GM19324 (cell line): ENCODE results near the gene DIAPH3.

ENCODE experiments used
- ATAC-seq: cut with Tn5 transposase; IDR thresholded peaks from one replicate; pipeline ENCODE4 v1.9.1; 2021; ENCODE audit warnings: mild to moderate bottlenecking, moderate library complexity; ENCODE audit not compliant: unreplicated experiment, low FRiP score

Gene DIAPH3

GRCh38 chr13:60162096-60162495 is 1.6 kb downstream of the DIAPH3 start:
- no peak for ATAC-seq

- peak; percentile 27 for ATAC-seq
Observed at GRCh38 chr13:60158321-60158801, 5.4 kb downstream of the DIAPH3 start.

DNA sequence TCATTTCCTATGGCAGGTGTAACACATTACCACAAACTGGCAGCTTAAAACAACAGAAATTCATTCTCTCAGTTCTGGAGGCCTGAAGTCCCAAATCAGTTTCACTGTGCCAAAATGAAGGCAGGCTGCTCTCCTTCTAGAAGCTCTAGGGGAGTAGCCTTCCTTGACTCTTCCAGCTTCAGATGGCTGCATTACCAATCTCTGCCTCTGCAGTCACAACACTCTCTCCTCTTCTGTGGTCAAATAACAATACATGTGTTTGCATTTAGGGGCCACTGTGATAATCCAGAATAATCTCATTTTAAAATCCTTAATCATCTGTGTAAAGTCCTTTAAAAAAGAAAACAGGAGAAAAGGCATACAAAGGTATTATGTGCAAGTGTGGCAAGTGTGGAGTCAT is 7.8 kb downstream of the DIAPH3 start:
- no peak for ATAC-seq

DNA sequence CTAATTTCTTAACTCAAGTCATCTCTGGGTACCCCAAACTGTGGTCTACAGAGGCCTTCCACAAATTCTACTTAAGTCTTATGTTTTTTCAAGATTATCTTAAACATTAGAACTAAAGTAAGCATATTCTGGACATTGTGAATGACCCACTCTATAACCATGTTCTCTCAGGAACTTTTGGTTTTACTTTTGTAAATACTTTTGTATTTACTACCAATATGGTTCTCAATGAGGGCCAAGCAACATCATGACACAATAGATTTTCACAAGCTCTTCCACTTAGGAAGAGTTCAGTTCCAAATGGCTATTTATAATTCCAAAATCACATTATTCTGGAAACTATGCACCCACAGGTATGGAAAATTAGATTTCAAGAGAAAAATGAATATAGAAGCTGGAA is 10.8 kb downstream of the DIAPH3 start:
- no peak for ATAC-seq

- ATAC-seq, result no peak
Observed at GRCh38 chr13:60152114-60152513, 11.6 kb downstream of the DIAPH3 start.

DNA sequence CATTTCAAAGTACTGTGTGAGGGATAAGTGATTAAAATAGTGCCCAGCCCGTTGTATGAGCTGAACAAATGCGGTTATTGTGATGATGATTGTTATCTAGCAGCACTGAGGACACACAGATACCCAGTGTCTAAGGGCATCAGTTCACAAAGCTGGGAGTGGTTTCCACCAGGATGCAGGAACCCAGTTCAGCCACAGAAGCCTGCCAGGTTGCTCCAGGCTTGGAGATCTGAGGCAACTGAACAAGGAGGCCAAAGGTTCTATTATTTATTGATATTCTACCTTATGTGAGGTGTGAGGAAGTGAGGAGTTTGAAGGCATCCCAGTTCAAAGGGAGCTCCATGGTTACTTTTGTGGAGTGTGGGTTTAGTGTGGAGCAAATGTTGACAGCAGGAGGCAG is 13.2 kb downstream of the DIAPH3 start:
- no peak for ATAC-seq

DNA sequence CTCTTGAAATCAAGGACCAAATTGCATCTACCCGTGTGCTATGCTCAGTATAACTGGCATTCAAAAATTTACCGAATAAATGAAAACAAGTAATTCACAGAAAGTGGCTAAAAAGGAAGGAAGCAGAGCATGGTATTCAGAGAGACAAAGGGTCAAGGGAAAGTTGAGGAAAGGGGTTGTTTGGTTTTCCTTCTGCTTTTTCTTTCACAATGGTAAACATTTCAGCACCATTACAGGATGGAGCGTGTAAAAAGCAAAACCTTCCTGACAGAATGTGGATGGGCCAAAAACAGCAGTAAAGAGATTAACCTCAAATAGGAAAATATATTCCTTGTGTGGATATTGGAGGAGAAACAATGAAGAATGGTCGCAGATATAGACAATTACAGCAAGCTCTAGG is 14.8 kb downstream of the DIAPH3 start:
- no peak for ATAC-seq

DNA sequence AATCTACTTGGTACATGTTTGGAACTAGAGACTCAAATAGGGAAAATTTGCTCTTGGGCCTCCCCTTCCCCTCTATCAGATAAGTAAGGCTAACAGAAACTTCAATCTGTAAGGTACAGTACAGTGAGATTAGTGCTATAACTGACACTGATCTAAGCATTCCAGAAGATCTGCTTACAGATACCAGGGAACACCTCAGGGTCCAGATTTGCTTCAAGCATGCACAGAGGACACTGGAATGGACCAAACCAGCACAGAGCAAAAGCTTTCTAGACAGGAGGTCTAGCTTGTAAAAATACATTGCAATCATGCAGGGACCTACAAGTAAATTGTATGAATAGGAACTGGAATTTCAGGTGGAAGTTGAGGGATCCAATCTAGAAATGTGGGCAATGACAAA is 16.4 kb downstream of the DIAPH3 start:
- ATAC-seq, result no peak

DNA sequence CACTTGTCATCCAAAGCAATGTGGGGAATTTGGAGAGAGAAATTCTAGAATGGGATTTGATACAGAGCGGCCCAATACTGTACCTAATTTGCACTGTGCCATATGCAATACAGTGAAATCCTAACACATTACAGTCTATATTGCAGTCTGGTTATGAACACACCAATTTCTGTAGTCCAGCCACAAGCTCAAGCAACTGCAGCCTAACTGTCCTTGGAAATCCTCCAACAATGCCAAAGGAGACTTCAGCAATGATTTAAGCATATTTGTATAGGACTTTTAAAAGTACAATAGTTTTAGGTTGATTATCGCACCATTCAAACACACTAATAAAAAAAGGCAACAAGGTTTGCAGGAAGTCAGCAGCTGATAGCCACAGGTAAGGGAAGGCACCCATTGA is 17.3 kb downstream of the DIAPH3 start:
- no peak for ATAC-seq

DNA sequence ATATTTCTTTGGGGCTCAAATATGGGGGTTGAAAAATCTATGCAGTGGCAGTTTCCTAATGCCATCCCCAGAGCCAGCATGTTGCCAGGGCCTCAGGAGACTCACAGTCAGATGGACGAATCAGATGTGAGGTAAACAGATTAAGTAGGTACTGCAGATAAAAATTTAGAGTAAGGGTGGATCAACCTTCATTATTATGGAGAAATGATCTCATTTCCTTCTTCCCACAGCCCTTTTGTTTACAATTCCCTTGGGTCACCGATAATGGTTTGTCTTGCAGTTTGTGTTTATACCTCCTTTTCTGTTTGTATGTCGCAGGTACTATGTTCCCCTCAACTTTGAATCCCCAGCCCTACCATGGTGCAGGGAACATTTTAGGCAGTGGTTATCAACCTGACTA is 20.0 kb downstream of the DIAPH3 start:
- no peak for ATAC-seq

GRCh38 chr13:60139272-60139671 is 24.5 kb downstream of the DIAPH3 start:
- no peak for ATAC-seq

DNA sequence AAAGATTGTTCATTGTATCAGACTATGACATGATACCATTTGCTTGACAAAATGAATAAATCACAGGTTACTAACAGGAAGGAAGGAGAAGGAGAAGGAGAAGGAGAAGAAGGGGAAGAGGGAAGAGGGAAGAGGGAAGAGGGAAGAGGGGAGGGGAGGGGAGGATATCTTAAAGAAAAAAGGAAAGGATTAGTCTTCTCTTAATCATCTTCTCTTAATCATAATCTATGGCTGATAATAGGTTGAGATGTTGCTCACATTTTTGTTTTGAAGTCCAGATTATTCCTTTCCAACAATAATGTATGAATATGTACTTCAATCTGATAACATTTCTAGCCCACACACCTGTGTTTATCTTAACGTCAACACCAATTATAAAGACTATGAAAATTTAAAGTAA is 25.1 kb downstream of the DIAPH3 start:
- ATAC-seq, result no peak

GRCh38 chr13:60137911-60138560 is 25.7 kb downstream of the DIAPH3 start:
- no peak for ATAC-seq

- ATAC-seq, result no peak
Observed at GRCh38 chr13:60135344-60135743, 28.4 kb downstream of the DIAPH3 start.

DNA sequence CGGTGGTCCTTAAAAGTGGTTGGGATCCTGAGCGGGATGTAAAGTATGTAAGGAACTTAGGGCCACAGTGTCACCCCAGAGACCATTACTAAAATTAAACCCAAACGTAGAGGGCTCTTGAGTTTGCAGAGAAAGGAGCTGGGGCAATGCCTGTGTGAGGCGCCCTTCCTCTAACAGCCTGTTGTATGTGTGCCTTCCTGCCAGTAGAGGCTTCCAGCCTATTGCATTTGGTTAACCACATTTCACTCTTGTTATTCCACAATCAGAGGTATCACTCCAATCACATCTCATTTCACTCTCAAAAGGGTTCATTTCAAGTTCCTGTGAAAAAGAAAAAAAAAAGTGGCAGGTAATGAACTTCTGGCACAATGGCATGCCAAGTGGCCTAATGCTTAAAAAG is 29.4 kb downstream of the DIAPH3 start:
- no peak for ATAC-seq

DNA sequence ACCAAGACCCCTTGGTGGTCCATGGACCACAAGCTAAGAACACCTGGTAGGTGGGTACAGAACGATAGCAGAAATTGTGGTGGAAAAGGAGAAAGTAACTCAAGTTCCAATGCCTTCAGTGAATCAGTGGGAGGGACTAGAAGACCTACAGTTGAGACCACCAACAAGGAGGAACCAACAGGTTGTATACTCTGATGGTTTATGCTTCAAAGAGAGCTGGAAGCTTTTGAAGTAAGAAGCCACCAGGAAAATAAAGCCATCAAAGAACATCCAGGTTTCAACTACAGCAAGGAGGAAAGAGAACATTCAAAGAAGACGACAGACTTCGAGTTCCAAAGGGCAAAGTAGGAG is 42.4 kb downstream of the DIAPH3 start:
- ATAC-seq, result no peak

DNA sequence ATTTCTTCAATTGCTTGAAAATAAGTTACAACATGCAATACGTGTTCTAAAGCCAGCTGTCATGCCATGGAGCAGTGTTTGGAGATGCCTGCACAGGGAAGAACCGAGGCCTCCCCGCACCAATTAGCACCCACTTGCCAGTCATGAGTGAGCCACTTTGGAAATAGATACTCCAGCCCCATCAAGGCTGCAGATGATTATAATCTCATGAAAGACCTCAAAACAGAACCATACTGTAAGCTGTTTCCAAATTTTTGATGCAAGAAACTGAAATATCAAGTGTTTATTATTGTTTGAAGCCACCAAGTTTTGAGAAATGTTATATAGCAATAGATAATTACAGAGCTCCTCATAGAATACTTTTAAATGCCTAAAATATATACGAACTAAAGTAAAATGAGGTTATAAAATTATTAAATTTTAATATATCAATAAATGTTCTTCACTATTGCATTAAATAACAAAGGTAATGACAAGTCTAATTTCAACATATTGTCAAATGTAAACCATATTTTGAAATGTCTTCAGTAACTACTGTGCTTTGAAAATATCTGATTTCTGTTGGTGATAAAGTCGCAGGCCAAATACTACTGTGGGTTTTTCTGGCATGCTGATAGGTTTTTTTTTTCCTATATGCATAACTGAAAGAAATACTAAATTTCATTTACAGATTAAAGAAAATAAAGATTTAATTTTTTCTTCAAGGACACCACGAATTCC is 43.0 kb downstream of the DIAPH3 start:
- ATAC-seq, result no peak

DNA sequence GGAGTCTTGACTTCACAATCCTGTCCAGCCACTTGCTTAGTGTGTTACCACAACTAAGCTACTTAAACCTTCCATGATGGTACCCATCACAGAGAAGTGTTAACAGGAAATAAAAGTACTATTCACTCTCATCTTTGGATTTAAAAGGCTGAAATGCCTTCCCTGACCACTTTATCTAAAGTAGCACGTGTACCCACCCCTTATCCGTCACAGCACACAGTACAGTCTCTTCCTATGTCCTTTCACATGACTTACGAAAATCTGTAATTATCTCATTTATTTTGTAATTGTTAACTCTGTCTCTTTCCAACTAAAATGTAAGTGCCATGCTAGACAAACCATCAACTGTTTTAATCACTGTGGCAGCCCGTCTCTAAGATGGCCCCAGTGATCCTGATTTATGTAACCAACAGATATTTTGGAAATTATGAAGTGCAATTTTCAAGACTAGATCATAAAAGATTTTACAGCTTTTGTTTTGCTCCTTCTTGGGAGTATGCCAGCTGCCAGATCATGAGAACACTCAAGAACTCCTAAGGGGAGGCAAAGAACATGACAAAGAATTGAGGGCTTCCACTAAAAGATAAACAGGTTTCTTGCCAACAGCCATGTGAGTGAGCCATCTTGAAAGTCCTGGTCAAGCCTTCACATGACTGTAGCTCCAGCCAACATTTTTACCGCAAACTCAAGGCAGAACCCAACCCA is 44.9 kb downstream of the DIAPH3 start:
- ATAC-seq, result no peak

- ATAC-seq, result no peak
Observed at GRCh38 chr13:60114499-60115028, 49.2 kb downstream of the DIAPH3 start.

DNA sequence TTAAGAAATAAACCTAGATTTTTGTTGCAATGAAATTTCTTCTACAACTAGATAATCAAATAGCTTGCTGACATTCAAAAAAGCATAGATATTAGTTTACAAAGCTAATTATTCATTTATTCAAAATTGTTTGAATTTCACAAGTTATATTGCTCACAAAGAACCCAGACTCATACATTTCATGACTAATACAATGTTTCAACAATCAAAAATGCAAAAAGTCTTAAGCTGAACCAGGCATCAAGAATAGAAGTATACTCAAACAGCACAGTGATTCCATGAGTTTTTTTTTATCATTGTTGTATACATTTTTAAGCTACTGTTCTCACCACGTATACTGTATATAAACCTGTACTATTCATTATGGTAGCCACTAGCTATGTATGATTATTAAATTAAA is 51.0 kb downstream of the DIAPH3 start:
- ATAC-seq, result no peak

DNA sequence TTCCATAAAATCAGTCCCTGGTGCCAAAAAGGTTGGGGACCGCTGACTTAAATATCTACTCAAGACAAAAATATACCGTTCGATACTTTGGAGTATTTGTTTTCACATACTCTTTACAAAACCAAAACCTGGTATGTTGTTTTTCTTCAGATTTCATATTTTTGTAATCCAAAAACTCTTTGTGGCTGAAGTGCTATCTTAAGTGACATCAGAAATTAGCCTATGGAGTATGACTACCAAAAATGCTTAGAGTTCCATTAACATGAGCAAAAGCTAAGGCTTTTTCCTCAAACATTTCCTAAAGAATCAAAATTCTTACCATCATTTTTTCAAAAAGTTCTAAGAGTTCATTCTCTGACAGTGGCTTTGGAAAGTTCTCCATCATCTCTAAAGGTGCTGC is 52.0 kb downstream of the DIAPH3 start:
- no peak for ATAC-seq

GRCh38 chr13:60109285-60109684 is 54.4 kb downstream of the DIAPH3 start:
- no peak for ATAC-seq
